ENCODE measurements around the gene UBE2E3. TPM values are rescaled to one million over a fixed set of nuclear protein-coding genes. Genes with fewer than 3 reads are reported as not detected.
A peak's percentile ranks its signal among the peaks of the same experiment; 100 is the strongest.

The UBE2E3 gene
- total and polyA plus RNA-seq, 8 donors: 21.1 to 42.7 (median 31.2) TPM

DNA sequence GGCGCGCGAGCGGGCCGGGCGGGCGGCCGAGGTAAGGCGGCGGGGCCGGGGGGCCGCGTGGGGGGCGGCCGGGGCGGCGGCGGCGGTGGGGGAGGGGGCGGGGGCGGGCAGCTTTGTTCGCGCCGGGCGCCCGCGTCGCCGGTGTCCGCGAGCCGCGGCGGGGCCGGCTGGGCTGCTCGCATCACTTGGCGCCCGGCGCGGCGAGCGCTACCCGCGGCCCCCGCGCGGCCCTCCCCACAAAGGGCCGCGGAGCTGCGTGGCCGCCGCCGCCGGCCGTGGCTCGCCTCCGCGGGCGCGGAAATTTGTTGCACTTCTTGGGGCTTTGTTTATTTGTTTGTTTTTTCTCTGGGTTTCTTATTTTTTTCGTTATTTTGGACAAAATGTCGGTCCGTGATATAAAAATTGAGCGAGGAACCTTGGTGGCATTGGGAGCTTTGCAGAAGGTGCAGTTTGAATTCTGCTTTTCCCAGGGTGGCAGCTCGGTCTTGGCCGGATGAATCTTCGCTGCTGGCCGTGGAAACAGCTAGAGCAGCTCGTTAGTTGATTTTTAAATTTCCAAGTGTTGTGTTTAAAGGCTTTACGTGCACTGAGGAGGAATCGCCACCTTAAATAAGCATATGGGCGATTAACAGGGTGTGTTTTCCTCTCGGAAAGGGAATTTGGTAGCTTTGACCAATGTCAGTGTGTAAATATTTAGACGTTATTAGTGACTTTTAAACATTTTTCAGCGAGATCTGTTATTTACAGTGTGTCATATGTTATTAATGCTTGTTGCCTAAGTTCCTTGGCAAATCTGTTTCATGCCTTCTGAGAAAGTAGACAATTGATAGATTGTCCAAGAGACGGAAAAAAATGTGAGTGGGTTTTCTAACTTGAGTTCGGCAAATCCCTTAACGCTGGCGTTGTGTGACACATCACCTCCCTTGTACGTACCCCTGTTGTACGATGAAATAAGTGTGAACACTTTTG is 822 bp downstream of the UBE2E3 start:
- DNase-seq: peak in 4 of 6 donors; percentile 16 to 73 (median 26)
- ATAC-seq: no peak
- no peak for FAIRE-seq

GRCh38 chr2:180983468-180984242 is 3.2 kb downstream of the UBE2E3 start:
- Histone ChIP-seq H3K4me1 (peaks cover 14 to 41% (median 32%) of the 10 kb centered on the region in 3 donors), H3K9me3 (no peaks in the 10 kb centered on the region), H3K36me3 (no peaks in the 10 kb centered on the region), H3K4me3 (peak overlapping the region in 3 of 4 donors; percentile 2 to 17 (median 7)), H3K27ac (peak overlapping the region in 3 of 4 donors; percentile 66 to 75 (median 71)), H3K27me3 (no peaks in the 10 kb centered on the region)
- intact Hi-C loops (cut with DNase I): no loop called here
- DNase-seq (peak in 3 of 6 donors; percentile 28 to 33 (median 32)), ATAC-seq (peak in 3 of 4 donors; percentile 52 to 65 (median 64)), FAIRE-seq (peak; percentile 51)
- no peak for TF ChIP-seq CTCF (IDR thresholded peaks at IDR 0.05)

More for the DNA sequence above, 822 bp downstream of the UBE2E3 start:
- TF ChIP-seq CTCF (IDR thresholded peaks at IDR 0.05): no peak
- Histone ChIP-seq H3K27ac (peak overlapping the region in 3 of 4 donors; percentile 63 to 90 (median 70)), H3K4me1 (peaks cover 14 to 37% (median 32%) of the 10 kb centered on the region in 3 donors), H3K36me3 (no peaks in the 10 kb centered on the region), H3K4me3 (peak overlapping the region; percentile 14 to 72 (median 56)), H3K9me3 (no peaks in the 10 kb centered on the region), H3K27me3 (no peaks in the 10 kb centered on the region)
- 0 to 1% methylated on average over 48 to 81 of the region's 81 CpGs for WGBS, 2 donors
- intact Hi-C loops (cut with DNase I): no loop called here

DNA sequence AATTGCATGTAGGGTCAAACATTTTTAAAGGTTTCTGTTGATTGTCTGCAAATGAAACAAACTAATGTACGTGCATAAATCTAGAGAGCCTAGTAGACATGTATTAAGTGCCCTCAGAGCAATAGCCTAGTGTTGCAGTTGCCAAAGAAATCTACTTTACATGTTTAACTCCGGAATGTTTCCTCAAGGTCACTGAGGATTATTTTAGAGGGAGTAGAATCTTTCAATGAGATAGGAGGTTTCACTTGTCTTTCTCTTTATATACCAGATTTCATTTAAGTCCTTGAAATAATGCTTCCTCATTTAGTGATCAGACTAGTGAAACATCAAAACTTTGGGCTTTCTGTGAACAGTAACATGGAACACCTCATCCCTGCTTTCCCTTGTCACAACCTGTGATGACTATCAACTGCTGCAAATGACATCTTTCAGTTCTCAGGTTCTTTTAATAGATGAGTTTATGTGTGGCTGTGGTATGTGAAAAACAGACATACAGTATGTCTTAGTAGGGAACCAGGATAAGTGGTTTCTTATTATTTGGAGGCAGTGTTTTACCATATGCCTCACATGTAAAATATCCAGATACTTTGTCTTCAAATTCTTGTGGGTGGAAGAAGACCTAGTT is 5.5 kb downstream of the UBE2E3 start:
- 27 to 30% methylated on average over 2 of the region's 2 CpGs for WGBS, 2 donors
- Histone ChIP-seq H3K4me1 (peaks cover 14 to 41% (median 32%) of the 10 kb centered on the region in 3 donors), H3K9me3 (no peaks in the 10 kb centered on the region), H3K27me3 (no peaks in the 10 kb centered on the region), H3K4me3 (no peak overlapping the region), H3K36me3 (no peaks in the 10 kb centered on the region), H3K27ac (no peak overlapping the region)
- no peak for TF ChIP-seq CTCF (IDR thresholded peaks at IDR 0.05)
- DNase-seq (no peak), ATAC-seq (no peak), FAIRE-seq (no peak)
- intact Hi-C loops (cut with DNase I): no loop called here

- 59 to 64% methylated on average over 2 of the region's 2 CpGs for WGBS, 2 donors
- DNase-seq: no peak
- FAIRE-seq: no peak
- H3K4me3 ChIP-seq: no peak overlapping the region
- H3K27me3 ChIP-seq: no peaks in the 10 kb centered on the region
- peaks cover 14 to 41% (median 31%) of the 10 kb centered on the region in 3 donors for H3K4me1 ChIP-seq
- no peak for TF ChIP-seq CTCF (IDR thresholded peaks at IDR 0.05)
- no peaks in the 10 kb centered on the region for H3K9me3 ChIP-seq
- intact Hi-C loops (cut with DNase I): no loop called here
- H3K27ac ChIP-seq: no peak overlapping the region
- no peaks in the 10 kb centered on the region for H3K36me3 ChIP-seq
- ATAC-seq: no peak
These were observed 6.7 kb downstream of the UBE2E3 start for GRCh38 chr2:180987146-180987545.

Measured in pancreas (tissue), 10 donors.